Fibroblast of lung (primary cell): ENCODE data around the gene MGAT5. TPM values are rescaled to one million over a fixed set of nuclear protein-coding genes. Genes with fewer than 3 reads are reported as not detected.

ENCODE experiments used
- DNase-seq, 2 donors: peaks; one replicate each; pipeline versions ENCODE4 v3.0.0 to v3.0.0-alpha.2; 2010; ENCODE audit warnings: low read depth in 2 of 2
- H2AFZ ChIP-seq: 2 replicates; pipeline ENCODE4 v1.5.1; 2012; ENCODE audit warnings: low read length, control low read depth, inconsistent platforms
- H3K27ac ChIP-seq: 2 replicates; pipeline ENCODE4 v1.5.1; 2011; ENCODE audit warnings: low read length, control low read depth; ENCODE audit not compliant: insufficient read depth
- H3K27me3 ChIP-seq: 2 replicates; pipeline ENCODE4 v1.5.1; 2011; ENCODE audit warnings: mild to moderate bottlenecking, low read length; ENCODE audit not compliant: control insufficient read depth, insufficient read depth
- H3K36me3 ChIP-seq: 2 replicates; pipeline ENCODE4 v1.5.1; 2011; ENCODE audit warnings: low read length; ENCODE audit not compliant: control insufficient read depth, insufficient read depth
- H3K4me1 ChIP-seq: 2 replicates; pipeline ENCODE4 v1.5.1; 2011; ENCODE audit warnings: low read length; ENCODE audit not compliant: control insufficient read depth, insufficient read depth; ENCODE audit errors: extremely low read depth
- H3K4me2 ChIP-seq: 2 replicates; pipeline ENCODE4 v1.5.1; 2011; ENCODE audit warnings: low read length, control low read depth; ENCODE audit not compliant: insufficient read depth; ENCODE audit errors: extremely low read depth
- H3K4me3 ChIP-seq, 4 experiments: fragments of 200-600 bp in 1 of 4; sonication (generic) in 1 of 4; replicated peaks in 1 of 4; 2 replicates each; pipeline ENCODE4 v1.5.1; 2011 to 2016; ENCODE audit warnings: low read length in 4 of 4, low read depth in 3 of 4, mild to moderate bottlenecking in 3 of 4, control low read depth in 2 of 4, inconsistent platforms in 1 of 4, mixed read lengths in 1 of 4; ENCODE audit not compliant: insufficient read depth in 1 of 4; ENCODE audit errors: control extremely low read depth in 1 of 4
- H3K79me2 ChIP-seq: 2 replicates; pipeline ENCODE4 v1.5.1; 2012; ENCODE audit warnings: mild to moderate bottlenecking, low read length, inconsistent platforms; ENCODE audit not compliant: control insufficient read depth, insufficient read depth
- H3K9ac ChIP-seq: 2 replicates; pipeline ENCODE4 v1.5.1; 2011; ENCODE audit warnings: mild to moderate bottlenecking, low read length, control low read depth; ENCODE audit not compliant: insufficient read depth
- H3K9me3 ChIP-seq: 2 replicates; pipeline ENCODE4 v1.5.1; 2012; ENCODE audit warnings: low read depth, low read length; ENCODE audit not compliant: control insufficient read depth, insufficient read depth
- H4K20me1 ChIP-seq: 2 replicates; pipeline ENCODE4 v1.5.1; 2011; ENCODE audit warnings: low read length; ENCODE audit not compliant: control insufficient read depth, insufficient read depth; ENCODE audit errors: extremely low read depth
- EZH2 ChIP-seq: IDR thresholded peaks from 2 replicates; pipeline ENCODE4 v1.5.1; 2012; ENCODE audit warnings: low read length, control low read depth, mild to moderate bottlenecking; ENCODE audit errors: missing control alignments
- polyA plus RNA-seq, 2 donors: library from polyadenylated mRNA; depleted of rRNA in 1 of 2; stranded (reverse) in 1 of 2; unstranded in 1 of 2; fragments of >200 nt; gene quantifications; 2 replicates each; pipeline ENCODE4 v1.2.1, GENCODE V29; 2011 to 2012; ENCODE audit warnings: missing spikeins in 1 of 2
- total RNA-seq: library from RNA; depleted of rRNA; stranded (reverse); fragments of >200 nt; gene quantifications from 2 replicates; pipeline ENCODE4 v1.2.1, GENCODE V29; 2014
- TF ChIP-seq, protein P1 (sequence below), 2 donors: IDR thresholded peaks in 1 of 2; conservative IDR thresholded peaks in 1 of 2; 1 replicate in 1 of 2; 2 replicates in 1 of 2; pipeline ENCODE4 v1.5.1; 2011 to 2012; ENCODE audit warnings: low read length in 2 of 2, control low read depth in 1 of 2, inconsistent platforms in 1 of 2, low read depth in 1 of 2, mild to moderate bottlenecking in 1 of 2

The MGAT5 gene
- total and polyA plus RNA-seq, 2 donors (not counting 1 experiment from before 2014, with no cell fraction given): 270 to 301 TPM

- H3K9ac ChIP-seq: no peak overlapping the region
- no peak overlapping the region for H3K4me2 ChIP-seq
Measured at GRCh38 chr2:134410831-134411231, 157.0 kb downstream of the MGAT5 start.

GRCh38 chr2:134411279-134411827 is 157.5 kb downstream of the MGAT5 start:
- no peak for DNase-seq
- Histone ChIP-seq H3K4me1 (peaks cover 52% of the 10 kb centered on the region), H3K4me2 (peak overlapping the region; percentile 16), H2AFZ (no peak overlapping the region), H3K36me3 (no peaks in the 10 kb centered on the region), H3K27me3 (no peaks in the 10 kb centered on the region), H3K9ac (no peak overlapping the region), H3K9me3 (no peaks in the 10 kb centered on the region), H3K79me2 (no peaks in the 10 kb centered on the region), H4K20me1 (no peaks in the 10 kb centered on the region), H3K4me3 (no peak overlapping the region), H3K27ac (peak overlapping the region; percentile 43)
- TF ChIP-seq, protein P1, sequence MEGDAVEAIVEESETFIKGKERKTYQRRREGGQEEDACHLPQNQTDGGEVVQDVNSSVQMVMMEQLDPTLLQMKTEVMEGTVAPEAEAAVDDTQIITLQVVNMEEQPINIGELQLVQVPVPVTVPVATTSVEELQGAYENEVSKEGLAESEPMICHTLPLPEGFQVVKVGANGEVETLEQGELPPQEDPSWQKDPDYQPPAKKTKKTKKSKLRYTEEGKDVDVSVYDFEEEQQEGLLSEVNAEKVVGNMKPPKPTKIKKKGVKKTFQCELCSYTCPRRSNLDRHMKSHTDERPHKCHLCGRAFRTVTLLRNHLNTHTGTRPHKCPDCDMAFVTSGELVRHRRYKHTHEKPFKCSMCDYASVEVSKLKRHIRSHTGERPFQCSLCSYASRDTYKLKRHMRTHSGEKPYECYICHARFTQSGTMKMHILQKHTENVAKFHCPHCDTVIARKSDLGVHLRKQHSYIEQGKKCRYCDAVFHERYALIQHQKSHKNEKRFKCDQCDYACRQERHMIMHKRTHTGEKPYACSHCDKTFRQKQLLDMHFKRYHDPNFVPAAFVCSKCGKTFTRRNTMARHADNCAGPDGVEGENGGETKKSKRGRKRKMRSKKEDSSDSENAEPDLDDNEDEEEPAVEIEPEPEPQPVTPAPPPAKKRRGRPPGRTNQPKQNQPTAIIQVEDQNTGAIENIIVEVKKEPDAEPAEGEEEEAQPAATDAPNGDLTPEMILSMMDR (conservative IDR thresholded peaks at IDR 0.05 in 1 of 2, IDR thresholded peaks at IDR 0.05 in 1 of 2; ENCODE audit: low read depth in 1 of 2, low read length in 2 of 2): no peak
- TF ChIP-seq EZH2: no peak

More at GRCh38 chr2:134410831-134411231, 157.0 kb downstream of the MGAT5 start:
- Histone ChIP-seq H3K27ac (peak overlapping the region; percentile 43), H3K27me3 (no peaks in the 10 kb centered on the region), H3K4me3 (no peak overlapping the region), H3K36me3 (peaks cover 2% of the 10 kb centered on the region), H3K79me2 (no peaks in the 10 kb centered on the region), H3K4me1 (peaks cover 57% of the 10 kb centered on the region), H4K20me1 (no peaks in the 10 kb centered on the region), H3K9me3 (no peaks in the 10 kb centered on the region), H2AFZ (no peak overlapping the region)
- peak; percentile 45 to 81 for DNase-seq
- TF ChIP-seq EZH2: no peak
- TF ChIP-seq, protein P1 (conservative IDR thresholded peaks at IDR 0.05 in 1 of 2, IDR thresholded peaks at IDR 0.05 in 1 of 2; ENCODE audit: low read depth in 1 of 2, low read length in 2 of 2): no peak

DNA sequence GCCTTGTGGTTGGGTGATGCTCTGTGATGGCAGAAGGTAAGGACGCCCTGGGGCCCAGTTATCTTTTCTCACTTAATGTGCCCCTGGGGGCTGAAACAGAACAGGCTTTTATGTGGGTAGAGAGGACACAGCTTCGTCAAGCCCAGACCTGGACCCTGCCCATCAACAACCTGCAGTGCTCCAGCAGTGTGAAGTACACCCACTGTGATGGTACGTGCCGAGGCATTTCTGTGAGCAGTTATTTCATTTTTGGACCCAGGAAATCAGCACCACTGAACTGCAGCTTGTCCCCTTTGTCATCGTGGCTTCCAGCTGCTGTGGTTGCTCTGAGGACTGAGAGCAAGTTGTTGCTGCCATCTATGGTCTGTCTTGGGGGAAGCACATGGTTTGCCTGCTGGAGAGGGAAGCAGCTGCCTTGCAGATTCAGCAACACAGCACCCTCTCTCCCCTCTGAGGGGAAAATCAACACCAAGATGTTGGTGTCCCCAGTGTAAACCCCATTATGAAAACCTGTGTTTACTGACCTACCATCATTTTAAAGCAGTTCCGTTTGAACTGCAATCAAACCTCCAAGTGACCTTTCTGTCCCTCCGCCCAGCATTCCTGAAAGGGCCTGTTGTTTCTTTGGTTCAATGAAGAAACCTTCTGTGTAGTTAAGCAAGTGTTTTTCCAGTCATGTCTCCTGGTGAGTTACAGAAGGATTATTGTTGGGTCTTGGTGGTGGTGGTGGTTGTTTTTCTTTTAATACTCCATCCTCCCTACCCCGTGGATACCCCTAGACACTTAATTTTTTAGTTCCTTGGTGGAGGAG is 158.2 kb downstream of the MGAT5 start:
- peak overlapping the region; percentile 43 for H3K27ac ChIP-seq
- no peak overlapping the region for H2AFZ ChIP-seq
- H3K27me3 ChIP-seq: no peaks in the 10 kb centered on the region
- no peak overlapping the region for H3K4me3 ChIP-seq
- peak; percentile 77 to 89 for DNase-seq
- no peaks in the 10 kb centered on the region for H3K9me3 ChIP-seq
- no peaks in the 10 kb centered on the region for H3K79me2 ChIP-seq
- TF ChIP-seq, protein P1 (conservative IDR thresholded peaks at IDR 0.05 in 1 of 2, IDR thresholded peaks at IDR 0.05 in 1 of 2; ENCODE audit: low read depth in 1 of 2, low read length in 2 of 2): peak; percentile 81 to 90
- TF ChIP-seq EZH2: no peak
- H3K4me1 ChIP-seq: peaks cover 51% of the 10 kb centered on the region
- H3K4me2 ChIP-seq: peak overlapping the region; percentile 16
- no peak overlapping the region for H3K9ac ChIP-seq
- H3K36me3 ChIP-seq: no peaks in the 10 kb centered on the region
- no peaks in the 10 kb centered on the region for H4K20me1 ChIP-seq
